ENCODE measurements around the gene RSPO4.

RSPO4 gene

DNA sequence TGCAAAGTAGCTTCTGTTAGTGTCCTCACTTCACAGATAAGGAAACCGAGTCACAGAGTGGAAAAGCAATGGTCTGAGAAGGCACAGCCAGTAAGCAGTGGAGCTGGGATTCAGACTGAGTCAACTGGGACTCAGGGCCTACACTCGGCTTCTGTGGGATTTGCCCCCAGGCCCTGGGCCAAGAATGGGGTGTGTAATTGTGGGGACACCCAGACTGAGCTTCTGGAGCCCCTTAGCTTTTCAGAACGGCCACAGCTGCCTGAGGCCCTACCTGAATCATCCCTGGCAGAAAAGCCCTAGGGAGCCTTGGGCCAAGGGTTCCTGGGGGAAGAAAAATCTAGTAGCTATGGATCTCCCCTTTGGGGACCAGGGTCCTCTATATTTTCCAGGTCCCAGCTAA lies 92.5 kb downstream of the RSPO4 start:
- no peak for DNase-seq (ENCODE audit: low read depth)
